HG03097 (cell line): Measurements from ENCODE around the gene COPZ1.

Source experiments
- ATAC-seq: cut with Tn5 transposase; IDR thresholded peaks from one replicate; pipeline ENCODE4 v1.9.1; 2021; ENCODE audit not compliant: unreplicated experiment, low FRiP score

Gene COPZ1

GRCh38 chr12:54357506-54358190 is 32.7 kb downstream of the COPZ1 start:
- ATAC-seq, result no peak

- ATAC-seq, result no peak
These were observed 33.4 kb downstream of the COPZ1 start for GRCh38 chr12:54358191-54358944.

- ATAC-seq, result peak; percentile 92
These were observed 34.2 kb downstream of the COPZ1 start for GRCh38 chr12:54358945-54359761.

GRCh38 chr12:54359762-54360351 is 34.9 kb downstream of the COPZ1 start:
- no peak for ATAC-seq

DNA sequence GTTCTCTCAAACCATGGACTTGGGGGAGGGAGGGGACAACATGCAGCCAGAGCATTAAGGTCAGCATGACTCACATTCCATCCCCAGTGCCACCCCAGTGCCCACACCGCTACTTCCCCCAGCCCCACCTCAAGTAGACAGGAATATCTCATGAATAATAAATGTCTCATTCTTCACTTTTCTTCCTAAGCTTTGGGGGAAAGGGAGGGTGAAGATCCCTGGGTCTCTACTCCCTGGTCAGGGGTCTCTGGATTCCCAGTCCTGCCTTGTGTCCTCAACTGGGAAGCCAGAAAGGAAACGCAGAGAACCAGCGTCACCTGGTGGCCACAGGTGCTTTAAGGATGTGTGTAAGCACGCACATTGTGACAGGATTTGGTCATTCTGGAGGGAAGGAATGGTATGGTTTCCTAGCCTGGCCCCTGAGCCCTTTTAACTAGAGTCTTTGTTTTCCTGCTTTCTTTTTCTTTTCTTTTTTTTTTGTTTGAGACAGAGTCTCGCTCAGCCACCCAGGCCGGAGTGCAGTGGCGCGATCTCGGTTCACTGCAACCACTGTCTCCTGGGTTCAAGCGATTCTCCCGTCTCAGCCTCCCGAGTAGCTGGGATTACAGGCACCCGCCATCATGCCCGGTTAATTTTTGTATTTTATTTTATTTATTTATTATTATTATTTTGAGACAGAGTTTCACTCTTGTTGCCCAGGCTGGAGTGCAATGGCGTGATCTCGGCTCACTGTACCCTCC is 36.0 kb downstream of the COPZ1 start:
- ATAC-seq, result no peak

DNA sequence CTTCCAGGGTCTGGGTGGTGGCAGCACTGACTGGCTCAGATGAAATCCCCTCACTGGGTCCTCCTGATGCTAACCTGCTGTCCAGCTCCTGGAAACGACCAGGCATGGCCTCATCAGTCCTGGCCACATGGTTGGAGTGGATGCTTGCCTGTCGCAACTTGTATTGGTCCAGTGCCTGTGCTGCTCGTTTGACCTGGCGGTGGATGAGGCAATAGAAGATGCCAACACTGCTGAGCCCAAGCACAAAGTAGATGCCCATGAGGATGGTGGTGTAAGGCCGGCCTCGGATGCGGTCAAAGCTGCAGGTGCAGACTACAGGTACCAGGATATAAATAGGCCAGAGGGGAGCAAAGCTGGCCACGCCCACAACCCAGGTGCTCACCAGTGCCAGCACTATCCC is 38.1 kb downstream of the COPZ1 start:
- ATAC-seq, result no peak

GRCh38 chr12:54363618-54364017 is 38.7 kb downstream of the COPZ1 start:
- ATAC-seq, result no peak

- peak; percentile 56 for ATAC-seq
These were observed 39.5 kb downstream of the COPZ1 start, which contains the start of gene GPR84 for GRCh38 chr12:54364413-54364812. TSS of gene GPR84 (minus strand) at chr12:54364486. CDS start at chr12:54363851, 635 bp downstream.

DNA sequence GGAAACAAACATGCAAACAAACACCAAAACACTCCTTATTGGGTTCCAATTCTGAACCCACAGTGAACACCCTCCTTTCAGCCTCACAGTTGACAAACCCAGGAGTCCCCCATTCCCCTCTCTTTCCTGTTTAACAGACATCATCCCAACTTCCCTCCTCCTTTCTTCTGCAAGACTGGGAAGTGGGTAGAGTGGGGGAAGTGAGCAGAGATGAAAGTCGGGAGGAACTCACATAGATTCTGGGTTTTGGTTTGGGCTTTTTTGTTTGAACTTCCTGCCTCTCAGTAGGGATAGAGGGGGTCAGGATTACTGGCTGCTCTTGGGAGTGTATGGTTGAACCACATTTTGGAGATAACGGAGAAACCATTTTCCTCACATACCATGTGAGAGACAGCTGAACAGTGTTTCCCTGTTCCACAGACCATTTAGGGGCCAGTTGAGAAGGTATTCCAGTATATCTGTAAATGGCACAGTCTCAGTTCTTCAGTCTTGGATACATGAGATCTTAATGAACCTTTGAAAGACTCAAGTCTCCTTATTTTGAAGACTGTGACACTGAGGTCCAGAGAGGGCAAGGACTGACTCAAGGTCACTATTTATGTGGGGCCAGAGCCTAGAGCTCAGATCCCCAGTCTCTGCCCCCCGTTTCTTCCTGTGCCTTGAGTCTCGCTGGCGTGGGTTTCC is 43.2 kb downstream of the COPZ1 start:
- ATAC-seq, result no peak

DNA sequence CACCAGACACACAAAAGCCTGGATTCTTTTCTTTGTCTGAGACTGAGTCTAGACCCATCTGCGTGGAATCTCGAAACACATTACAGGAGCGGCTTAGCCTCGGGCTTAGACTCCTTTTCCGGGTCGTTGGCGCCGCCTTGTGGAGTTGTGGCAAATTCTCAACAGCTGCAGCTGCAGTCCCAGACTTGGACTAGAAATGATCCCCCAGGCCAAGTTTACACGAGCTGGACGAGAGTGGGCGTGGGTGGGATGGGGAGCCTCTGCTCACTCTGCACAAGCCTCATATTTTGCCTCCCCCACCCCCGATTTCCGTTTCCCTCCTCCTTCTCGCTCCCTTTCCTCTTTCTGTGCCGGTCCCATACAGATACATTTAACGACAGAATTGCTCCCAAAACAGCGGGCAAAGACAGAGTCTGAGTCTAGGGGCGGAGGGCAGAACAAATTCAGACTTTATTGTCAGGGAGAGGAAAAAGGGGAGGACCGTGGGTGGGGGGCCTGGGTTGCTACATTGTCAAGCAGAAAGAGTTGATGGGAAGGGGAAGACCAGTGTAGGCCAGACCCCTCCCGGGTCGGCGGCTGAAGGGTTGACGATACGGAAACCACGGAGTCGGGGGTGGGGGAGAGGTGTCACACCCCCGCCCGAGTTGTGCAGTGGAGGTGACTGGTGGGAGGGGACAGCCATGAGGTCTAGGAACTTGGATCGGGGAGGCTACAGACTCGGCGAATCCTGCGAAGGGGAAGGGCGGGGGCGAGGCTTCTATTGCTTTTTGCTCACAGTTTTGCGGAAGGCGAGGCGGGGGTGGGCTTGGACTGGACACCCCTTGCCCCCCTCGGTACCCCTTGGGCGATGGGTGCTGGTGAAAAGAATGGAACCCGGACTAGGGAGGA is 44.0 kb downstream of the COPZ1 start:
- ATAC-seq, result no peak

DNA sequence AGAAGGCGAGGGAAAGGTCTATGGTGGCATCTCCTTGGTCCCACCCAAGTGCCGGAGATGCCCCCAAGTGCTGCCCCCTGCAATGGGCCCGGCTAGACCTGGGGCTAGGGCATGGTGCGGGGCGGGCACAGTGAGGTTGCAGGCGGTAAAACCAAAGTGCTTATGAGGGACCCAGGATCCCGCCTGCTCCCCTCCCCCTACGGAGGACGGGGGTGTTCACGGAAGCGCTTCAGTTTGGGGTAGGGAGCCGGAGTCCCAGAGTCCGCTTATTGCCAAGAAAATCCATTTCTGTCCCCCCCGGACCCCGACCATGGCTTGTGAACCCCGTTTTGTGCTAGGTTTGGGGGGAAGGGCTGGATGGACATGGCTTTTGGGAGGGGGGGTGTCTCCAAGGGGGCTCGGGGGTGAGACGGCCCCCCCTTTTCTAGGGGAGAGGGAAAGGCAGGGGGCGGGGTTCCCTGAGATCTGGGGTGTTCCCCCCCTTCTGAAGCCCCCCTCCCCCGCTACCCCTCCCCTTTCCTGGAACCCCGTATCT is 44.7 kb downstream of the COPZ1 start:
- no peak for ATAC-seq

DNA sequence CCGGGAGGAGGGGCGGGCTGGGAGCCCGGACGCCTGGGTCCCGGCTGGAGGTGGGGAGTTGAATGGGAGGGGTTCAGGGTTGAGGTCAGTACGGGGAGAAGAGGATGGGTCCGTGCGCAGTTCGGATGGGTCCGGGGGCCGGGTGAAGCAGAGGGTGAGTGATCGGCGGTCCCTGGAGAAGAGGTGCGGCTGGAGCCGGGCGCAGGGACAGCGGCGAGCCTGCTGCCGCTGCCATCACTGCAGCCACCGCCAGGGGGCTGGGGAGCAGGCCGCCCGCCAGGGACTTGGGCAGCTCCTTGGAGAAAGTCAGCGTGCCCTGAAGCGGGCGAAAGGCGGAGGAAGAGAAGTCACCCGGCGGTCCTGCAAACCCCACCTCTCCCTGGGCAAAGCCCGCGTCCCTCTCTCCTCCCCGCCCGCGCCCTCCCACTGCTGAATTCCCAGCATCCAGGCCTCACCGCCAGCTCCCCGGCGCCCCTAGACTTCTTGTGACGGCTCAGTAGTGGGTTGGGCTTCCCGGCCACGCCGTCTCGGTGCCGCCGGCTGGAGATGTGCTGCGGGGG is 45.3 kb downstream of the COPZ1 start:
- no peak for ATAC-seq

DNA sequence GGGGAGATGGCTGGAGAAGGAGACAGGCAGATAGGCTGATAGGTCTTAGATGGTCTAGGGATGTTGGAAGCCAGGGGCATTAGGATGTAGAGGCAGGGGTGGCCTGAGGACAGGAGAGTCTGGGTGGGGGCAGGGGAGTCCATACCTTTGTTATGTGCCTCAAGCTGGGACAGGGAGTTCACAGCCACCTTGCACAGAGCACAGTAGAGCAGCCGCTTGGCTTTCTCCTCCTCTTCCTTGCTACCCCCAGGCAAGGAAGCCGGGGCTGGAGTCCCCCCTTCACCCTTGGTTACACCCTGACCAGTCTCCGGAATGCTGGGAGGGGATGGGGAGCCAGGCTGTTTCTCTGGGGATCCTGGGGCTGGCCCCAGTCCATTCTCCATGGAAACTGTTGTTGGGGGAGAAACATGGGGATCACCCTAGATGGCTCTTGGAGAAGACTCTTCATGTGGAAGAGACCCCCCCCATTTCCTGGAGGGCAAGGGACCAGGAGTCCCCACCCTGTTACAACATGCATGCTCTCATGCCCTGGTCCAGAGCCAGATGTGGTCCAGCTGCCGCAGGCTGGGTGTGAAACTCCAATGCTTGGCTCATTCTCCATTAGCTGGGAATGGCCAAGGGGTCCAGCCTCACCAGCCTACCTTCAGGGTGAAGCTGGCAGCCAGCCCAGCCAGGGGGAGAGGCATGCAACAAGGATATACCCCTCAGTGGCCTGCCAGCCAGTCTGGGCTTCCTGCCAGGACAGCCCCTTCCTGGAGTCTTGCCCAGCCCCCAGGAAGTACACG is 46.6 kb downstream of the COPZ1 start:
- ATAC-seq, result no peak

DNA sequence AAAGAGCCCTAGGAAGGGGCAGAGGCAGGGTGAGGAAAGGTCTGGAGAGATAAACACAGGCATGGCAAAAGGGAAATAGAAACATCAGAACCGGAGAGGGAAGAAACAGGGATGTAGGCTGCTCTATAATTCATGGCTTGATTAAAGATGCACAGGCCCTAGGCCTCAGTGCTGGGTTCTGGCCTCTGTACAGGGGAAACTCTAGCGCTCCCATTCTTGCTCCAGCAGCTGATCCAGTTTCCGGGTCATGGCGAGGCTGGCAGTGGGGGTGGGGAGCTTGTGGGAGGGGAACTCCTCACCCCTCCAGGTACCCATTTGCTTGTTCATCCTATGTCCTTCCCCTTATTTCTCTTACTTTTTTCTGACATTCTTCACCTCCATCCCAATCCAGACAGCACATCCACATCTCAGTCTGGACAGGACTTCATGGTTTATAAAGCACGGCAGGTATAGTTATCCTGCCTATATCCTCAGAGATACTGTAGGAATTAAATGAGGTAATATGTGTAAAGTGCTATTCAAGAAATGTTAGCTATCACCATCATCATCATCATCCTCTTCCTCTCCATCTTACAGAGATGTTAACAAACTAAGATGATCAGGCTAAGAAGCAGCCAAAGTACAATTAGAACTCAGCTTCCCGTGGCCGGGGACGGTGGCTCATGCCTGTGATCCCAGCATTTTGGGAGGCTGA is 47.3 kb downstream of the COPZ1 start:
- ATAC-seq, result no peak

DNA sequence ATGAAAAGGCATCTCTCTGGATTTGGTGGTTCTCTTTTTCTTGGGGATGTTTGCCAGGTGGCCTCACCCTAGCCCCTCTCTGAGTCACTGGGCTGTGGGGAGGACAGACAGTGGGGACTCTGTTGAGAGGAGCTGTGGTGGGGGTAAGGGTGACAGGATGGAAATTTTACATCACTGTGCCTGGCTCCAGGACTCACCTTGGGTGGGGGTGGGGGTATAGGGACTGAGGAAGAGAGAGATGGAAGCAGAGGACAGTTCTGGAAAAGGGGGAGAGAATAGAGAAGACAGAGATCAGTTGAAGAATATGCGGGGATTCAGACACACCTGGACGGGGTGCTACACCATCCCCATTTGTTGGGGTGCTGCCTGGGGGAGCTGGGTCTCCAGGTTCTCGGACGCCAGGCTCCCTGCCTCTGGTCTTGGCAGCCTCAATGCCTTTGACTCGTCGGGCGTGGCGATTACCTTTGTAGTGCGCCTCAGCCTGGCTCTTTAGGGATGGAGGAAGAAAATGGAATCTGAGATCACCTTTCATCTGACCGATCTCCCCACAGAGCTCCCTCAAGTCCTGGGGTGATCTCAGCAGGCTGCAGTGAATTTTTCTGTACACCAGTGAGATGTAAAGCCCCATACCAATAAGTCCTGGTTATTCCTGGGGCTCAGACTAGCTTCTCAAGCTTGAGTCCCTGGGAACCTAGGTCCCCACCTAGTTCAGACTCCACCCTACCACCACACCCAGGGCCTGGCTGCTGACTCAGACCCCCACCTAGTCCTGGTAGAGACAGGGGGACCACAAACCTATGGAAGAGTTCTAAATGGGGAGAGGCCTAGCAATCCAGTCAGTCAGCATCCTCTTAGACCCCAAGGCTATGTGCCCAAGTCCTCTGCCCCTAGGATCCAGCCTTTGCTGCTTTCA is 49.0 kb downstream of the COPZ1 start:
- no peak for ATAC-seq
